CD4-positive, alpha-beta T cell treated with Interleukin-17A for 1 hour (primary cell): ENCODE measurements around the gene ADGRV1.
A peak's percentile ranks its signal among the peaks of the same experiment; 100 is the strongest.
"Not testable (repeated sequence)": the region's sequence is repeated elsewhere in the genome, so short reads cannot be mapped to it uniquely, and the experiment has no call there.

Experiments
- DNase-seq: peaks from one replicate; pipeline ENCODE4 v3.0.0-alpha.2; 2020

The ADGRV1 gene

GRCh38 chr5:90844931-90845330 lies 286.3 kb downstream of the ADGRV1 start:
- DNase-seq = no peak

DNA sequence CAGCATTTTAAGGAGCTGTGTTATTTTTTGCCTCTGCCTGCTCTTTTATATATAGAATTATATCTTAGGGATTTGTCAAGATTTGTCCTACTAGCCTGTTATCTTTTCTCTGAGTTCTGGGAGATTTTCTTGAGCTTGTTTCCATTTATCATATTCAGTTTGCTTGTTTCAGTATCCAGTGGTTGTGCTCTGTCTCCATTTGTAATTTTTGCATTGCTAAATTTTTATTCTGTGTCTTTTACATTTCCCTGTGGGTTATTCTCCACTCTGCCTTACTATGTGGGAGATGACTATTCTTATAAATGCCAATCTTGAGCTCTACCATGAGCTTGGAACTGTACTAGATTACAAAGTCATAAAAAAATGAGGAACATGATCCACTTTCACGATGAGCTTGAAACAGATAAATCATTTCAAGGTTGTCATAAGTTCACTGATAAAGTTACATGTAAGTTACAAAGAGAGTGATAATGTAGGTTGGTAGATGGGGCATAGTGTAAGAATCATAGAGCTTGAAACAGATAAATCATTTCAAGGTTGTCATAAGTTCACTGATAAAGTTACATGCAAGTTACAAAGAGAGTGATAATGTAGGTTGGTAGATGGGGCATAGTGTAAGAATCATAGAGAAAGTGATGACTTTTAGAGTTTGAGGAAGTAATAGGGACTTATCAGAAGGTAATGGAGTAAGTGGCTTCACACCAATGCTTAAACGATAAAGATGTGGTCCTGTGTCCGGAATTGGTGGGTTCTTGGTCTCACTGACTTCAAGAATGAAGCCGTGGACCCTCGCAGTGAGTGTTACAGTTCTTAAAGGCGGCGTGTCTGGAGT lies 287.3 kb downstream of the ADGRV1 start:
- DNase-seq = no peak

GRCh38 chr5:90847606-90848005 lies 289.0 kb downstream of the ADGRV1 start:
- not testable (repeated sequence) for DNase-seq

GRCh38 chr5:90849939-90850338 lies 291.3 kb downstream of the ADGRV1 start:
- no peak for DNase-seq

DNA sequence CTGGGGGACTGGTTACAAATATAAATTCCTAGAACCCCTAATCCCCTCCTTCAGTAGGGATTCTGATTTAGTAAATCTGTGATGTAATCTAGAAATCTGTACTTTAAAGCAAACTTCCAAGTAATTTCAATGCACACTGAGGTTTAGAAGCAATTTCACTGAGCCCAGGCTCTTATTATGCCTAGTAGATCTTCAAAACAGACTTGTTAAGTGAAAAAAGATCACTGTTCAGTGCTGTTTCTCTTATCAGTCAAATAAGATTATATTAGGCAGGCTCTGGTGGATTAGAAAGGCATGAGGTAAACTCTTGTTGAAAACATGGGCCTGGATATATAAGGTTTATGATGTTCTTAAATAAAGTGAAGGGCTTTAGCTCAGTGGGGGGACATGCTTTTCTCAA lies 293.9 kb downstream of the ADGRV1 start:
- no peak for DNase-seq

DNA sequence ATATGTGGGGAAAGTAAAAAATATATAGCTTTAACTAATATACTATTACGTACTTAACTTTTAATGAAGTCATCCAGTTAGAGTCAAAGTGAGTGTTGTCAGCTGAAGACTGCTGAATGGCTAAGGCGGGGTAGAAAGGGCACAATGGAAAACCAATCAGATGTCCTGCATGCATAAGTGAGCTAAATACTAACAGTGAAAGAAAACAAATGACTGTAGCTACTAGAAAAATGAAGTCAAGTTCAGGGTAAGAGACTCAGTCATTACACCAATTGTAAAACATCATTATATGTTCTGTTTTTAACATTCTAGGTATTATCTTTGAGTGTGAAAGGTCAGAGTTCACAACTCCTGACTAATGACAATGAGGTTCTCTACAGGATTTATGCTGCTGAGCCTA lies 295.2 kb downstream of the ADGRV1 start:
- no peak for DNase-seq

GRCh38 chr5:90854169-90854568 lies 295.6 kb downstream of the ADGRV1 start:
- no peak for DNase-seq

DNA sequence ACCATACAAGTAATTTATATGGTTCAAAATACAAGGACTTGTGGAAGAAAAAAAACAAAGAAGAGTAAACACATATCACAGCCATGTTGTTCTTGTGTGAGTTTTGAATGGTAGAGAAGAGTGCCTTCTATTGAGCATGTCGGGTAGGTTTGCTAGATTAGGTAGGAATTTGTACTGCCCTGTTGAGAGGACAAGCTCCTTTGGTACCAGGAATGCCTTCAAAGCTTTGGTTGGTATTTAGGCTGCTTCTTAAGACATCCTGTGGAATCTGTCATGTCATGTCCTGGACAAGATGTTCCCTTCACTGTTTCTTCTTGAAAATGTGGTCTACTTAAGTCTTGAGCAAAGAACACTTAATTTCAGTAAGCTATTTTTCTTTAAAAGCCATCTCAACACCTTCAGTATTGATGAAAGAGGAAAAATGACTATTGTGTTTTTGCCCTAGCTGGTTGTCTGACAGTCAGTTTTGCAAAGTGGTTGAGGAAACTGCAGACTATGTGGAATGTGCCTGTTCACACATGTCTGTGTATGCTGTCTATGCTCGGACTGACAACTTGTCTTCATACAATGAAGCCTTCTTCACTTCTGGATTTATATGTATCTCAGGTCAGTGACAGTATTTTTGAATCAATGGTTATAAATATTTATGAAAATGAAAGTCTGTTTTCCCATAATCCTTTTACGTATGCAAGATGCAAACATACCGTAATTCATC lies 296.9 kb downstream of the ADGRV1 start:
- DNase-seq = no peak

DNA sequence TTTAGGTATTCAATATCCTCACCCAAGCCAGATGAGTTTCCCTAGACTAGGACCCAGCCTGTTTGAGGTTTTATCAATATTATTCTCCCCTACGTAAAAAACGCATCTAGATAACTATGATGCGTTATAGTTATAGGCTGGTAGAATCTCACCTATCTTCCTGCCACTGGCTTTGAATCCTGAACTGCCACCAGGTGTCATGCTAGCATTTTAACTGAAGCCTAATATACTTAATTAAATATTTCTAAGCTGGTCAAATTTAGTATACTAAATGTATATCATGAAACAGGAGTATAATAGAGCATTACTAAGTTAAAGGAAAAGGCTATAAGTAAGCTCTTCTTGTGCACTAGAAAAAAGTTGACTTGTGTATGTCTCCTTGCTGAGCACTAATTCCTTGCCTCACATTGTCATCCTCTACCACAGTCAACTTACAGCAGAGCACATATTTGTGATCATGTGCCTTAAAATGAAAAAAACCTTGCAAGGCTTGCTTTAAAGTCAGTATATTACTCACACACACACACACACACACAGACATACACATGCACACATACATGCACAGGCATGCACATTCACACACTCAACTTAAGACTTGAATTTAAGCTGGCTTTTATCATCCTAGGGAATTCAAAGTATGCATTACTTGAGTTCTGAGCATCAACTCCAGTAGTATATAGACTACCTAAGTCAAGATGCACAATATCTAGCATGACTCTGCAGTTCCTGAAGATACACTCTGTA lies 303.4 kb downstream of the ADGRV1 start:
- no peak for DNase-seq

GRCh38 chr5:90865180-90865579 lies 306.6 kb downstream of the ADGRV1 start:
- no peak for DNase-seq

DNA sequence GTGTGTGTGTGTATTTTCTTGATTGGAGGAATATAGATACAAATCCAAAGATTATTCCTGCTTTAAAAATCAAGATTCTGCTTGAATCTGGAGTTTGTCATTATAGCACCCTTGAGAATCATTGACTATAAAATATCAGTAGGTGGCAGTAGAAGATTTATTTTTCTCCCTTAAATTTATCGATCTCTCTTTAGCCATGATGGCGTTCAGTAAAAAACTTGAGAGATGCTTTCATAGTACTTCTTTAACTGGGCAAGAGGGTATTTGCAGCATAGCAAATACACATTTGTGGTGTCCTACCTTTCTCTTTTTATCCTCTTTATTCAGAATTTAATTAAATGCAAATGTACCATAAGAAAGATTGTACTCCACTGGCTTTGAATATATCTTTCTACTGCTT lies 307.7 kb downstream of the ADGRV1 start:
- DNase-seq = peak; percentile 46

DNA sequence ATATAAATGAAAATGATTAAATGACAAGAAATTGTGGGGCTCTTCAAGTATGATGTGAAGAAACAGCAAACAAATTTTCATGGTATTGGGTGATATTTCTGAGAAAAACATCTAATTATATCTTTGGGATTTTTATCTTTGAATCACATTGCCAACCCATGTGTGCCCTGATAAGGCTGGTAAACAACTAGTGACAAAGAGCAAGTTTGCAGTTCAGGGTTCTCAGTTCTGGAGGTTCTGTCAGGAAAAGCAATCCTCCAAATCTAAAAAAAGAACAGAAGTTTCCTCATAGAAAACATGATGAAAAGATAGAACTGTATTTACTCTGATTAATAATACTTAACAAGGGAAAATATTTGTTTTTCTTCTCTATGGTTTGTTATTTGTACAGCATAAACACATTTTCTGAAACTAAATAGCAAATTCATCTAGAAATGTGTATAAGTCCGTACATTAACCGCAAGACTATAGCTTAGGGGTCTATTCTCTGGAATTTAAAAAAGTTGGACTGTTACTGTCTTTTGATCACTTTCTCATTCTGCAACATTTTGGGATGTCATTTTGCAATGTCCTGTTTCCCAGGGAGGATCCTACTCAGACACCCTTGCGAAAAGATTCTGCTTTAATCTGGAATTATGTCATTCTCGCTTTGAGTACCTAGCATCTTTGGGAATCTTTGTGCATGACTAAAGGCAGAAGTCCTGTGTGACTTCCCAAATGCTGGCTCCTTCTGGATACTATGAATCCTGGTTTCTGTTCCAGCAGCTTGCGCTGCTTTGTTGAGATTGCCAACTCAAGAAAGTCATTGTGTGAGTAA lies 308.5 kb downstream of the ADGRV1 start:
- DNase-seq = no peak

- DNase-seq = no peak
Measured at GRCh38 chr5:90868799-90869198, 310.2 kb downstream of the ADGRV1 start.

GRCh38 chr5:90871391-90871991 lies 312.9 kb downstream of the ADGRV1 start:
- DNase-seq = no peak

DNA sequence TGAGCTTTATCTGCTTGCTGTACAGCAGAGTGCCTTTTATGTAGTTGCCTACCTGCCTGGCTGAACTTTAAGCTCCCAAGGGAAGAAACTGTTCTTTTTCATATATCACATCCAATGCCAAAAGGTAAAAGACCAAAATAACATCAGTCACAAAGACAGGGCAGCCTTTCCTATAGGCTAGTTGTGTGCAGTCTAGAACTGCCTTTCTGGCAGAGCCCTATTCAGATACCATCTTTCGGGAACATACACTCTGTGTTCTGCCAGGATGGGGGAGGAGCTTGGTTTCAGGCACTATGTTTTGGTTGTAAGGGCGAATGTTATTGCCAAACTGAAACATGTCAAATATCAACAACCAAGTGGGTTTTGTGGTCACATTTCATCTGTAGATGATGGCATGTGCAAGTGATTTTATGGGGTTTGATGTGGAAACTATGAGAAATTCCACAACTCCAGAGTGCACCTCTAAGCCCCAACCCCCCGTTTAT lies 314.5 kb downstream of the ADGRV1 start:
- no peak for DNase-seq

DNA sequence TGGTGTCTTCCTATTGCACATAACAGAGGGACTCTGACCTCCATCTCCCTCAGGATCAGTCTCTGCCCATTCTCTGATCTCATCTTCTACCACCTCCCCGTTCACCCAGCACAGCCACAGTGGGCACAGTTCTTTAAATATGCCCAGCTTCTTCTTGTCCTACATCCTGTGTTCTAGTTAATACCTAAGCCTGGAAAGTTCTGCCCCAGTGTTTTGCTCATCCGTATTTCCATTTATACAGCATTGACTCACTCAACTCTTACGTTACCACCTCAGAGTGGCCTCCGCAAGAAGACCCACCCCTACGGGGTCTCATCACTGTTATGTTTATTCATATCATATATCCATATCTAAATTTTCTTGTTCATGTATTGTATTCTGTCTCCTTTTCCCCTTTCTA lies 315.5 kb downstream of the ADGRV1 start:
- DNase-seq = no peak

DNA sequence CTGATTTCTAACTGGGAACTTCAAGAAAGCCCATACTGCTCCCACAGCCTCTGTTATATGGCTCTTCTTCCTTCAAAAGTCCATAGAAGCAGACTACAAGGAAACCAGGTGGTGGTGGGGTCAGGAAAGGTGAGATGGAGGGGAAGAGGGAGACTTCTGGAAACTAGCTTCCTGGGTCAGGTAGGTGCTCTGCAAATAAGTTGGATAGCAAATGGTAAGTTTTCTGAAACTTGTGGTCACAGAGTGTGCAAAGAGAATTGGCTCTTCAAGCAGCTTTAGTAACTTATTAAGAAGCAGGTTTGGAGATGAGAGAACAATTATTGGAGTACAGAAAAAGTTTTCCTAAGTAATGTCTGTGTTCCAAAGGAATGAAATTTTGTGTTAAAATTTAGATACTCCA lies 316.9 kb downstream of the ADGRV1 start:
- no peak for DNase-seq

GRCh38 chr5:90876366-90876765 lies 317.8 kb downstream of the ADGRV1 start:
- DNase-seq = no peak

DNA sequence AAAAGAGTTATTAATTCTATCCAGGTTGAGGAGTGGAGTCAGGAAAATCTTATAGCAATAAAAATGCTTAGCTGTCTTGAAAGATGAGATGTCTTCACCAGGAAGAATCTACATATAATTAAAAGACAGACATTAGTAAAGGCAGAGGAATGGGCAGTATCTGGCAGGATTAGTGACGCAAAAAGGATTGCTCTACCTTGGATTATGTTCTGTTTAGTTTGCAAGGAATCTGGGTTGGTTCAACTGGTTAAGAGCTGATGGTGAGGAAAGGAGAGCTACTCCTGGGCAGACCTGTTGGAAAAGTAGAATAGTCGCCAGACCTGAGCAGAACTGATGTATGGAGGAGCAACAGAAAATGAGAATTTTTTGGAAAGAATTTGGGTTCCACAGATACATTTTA lies 318.5 kb downstream of the ADGRV1 start:
- DNase-seq = no peak

DNA sequence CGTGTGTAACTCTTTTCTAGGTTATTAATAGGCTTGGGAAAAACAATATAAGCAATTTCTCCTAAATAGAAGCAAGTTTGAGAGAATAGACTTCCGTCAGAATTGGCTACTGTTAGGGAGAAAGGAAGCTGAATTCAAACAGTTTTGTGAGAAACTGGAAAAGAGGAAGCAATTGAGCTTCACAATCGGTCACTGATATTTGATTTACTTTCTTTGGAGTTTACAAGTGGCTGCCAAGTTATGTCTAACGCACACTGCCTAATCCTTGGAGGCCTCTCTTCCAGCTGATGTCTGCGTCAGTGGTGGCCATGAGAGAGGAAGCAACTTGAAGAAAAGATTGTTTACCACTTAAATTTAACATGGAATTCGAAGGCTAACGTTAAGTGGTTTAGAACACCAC lies 319.5 kb downstream of the ADGRV1 start:
- no peak for DNase-seq

DNA sequence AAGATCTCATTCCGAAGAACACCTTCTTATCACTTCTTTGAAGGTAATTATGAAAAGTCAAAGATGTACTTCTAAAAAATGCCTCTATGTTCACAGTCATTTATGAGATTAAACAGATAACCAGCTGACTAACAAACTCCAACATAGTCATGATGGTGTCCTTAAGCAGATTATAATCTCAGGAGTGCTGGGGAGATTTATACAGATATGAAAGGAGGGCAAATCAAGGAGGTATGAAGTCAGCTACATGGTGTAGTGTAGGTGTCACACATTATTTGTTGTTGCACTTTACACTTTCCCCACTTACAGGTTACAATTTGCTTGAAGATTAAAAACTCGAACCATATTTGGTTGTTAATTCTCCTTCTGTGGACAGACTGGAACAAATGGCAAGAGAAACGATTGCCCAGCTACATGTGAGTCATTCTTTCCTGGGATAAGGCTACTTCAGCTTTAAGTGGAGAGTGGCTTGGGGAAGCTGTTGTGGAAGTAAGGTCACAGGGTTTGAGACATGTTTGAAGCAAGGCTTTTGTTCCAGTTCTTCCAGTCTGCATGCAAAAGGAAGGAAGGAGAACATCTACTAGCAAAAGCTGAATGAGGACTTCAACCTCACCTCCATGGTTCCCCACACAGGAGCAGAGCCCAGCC lies 320.1 kb downstream of the ADGRV1 start:
- DNase-seq = no peak
